Measurements from ENCODE around the gene MTSS2.
"Not testable (repeated sequence)": the region's sequence is repeated elsewhere in the genome, so short reads cannot be mapped to it uniquely, and the experiment has no call there.

Gene MTSS2

DNA sequence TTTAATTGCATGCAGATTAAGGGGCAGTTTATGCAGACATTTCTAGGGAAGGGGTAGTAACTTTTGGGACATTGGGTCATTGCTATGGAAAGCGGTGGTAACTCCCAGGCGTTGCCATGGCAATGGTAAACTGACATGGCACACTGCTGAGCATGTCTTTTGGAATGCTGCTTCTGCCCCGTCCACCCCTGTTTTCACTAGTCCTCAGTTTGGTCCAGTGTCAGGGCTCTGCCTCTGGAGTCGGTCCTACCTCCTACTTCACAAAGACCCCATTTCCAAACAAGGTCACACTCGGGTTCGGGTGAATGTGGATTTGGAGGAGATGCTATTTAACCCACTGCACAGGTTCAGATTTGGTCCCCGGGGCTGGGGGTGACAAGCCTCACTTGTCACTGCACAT is 36.6 kb downstream of the MTSS2 start:
- DNase-seq = no peak

GRCh38 chr16:70648606-70649005 is 37.2 kb downstream of the MTSS2 start:
- DNase-seq = no peak

GRCh38 chr16:70647441-70648359 is 38.2 kb downstream of the MTSS2 start:
- DNase-seq = no peak

GRCh38 chr16:70646260-70647241 is 39.3 kb downstream of the MTSS2 start, which contains the start of gene IL34:
Gene IL34, plus strand, starts transcription at chr16:70646559. Its CDS starts 389 bp downstream, at chr16:70646948.
- no peak for DNase-seq

GRCh38 chr16:70644763-70645597 is 40.9 kb downstream of the MTSS2 start:
- no peak for DNase-seq

- DNase-seq = not testable (repeated sequence)
Observed at GRCh38 chr16:70643264-70643663, 42.6 kb downstream of the MTSS2 start.

DNA sequence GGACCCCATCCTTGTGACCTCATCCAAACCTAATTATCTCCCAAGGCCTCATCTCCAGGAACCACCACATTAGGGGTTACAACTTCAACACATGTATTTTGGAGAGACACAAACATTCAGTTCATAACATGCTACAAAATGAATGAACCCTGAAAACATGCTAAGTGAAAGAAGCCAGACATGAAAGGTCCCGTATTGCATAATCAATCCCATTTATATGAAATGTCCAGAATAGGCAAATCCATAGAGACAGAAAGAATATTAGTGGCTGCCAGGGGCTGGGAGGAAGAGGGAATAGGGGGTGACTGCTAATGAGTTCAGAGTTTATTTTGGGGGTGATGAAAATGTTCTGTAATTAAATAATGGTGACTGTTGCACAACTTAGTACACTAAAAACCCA is 43.2 kb downstream of the MTSS2 start:
- DNase-seq = no peak

DNA sequence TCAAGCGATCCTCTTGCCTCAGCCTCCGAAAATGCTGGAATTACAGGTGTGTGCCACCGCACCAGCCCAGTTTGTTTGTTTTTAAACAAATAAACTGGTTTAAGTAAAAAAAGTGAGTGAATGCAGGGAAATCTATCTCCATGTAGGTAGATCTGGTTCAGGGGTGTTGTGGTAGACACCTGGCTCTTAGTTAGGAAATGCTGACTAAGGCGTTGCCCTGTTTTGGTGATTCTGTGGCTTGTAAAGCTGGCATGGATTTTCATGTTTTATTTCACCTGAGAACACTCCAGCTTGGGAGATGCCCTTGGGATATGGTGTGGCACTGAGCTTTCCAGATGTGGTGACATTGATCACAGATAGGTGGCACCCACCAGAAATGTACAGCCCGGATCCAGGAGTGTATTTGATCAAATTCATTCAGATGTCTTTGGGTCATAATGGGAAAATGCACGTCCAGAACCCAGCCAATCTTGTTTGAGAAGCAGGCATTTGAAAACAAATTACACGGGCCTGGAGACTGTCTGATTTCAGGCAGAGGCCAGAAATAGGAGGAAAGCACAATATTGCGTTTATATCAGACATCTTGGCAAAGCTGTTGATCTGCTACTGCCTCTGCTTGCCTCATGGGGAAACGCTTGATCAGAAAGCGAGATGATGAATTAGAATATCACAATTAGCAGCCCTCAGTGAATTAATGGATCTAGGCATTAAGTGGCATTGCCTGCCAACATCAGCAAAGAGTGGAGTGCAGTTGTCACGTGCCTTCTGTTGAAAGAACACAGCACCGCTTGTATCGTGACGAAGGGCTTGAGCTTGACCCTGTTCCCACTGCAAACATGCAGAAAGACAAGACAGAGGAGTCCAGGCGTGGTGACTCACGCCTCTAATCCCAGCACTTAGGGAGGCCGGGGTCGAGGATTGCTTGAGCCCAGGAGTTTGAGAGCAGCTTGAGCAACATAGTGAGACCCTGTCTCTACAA is 46.8 kb downstream of the MTSS2 start:
- DNase-seq = no peak
